Choroid plexus epithelial cell (primary cell): ENCODE results near the gene RSPO4.

Source experiments
- DNase-seq: peaks from one replicate; pipeline ENCODE4 v3.0.0-alpha.2; 2010; ENCODE audit warnings: low read depth
- H3K4me3 ChIP-seq: 2 replicates; pipeline ENCODE4 v1.5.1; 2011; ENCODE audit warnings: low read depth, mild to moderate bottlenecking, control low read depth, low read length, moderate library complexity
- TF ChIP-seq, protein P1 (sequence below): conservative IDR thresholded peaks from 2 replicates; pipeline ENCODE4 v1.5.1; 2011; ENCODE audit warnings: low read depth, mild to moderate bottlenecking, control low read depth, inconsistent platforms, low read length, moderate library complexity

RSPO4 gene

DNA sequence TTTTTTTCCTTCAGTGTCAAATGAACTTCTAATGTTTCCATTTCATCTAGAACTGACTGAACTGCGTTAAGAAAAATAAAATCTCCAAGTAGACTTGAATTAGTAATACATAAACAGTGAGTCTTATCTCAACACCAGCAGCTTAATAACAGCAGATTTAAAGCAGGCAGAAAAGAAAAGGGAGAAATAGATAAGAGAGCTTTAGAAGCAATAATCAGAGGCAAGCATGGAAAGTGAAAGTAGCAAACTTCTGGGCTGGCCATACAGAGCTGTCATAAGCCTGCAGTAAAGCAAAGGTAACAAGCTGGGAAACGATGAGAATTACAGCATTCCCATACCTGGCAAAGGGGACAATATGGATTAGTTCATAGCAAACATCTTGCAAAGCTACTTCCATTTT lies 69.1 kb downstream of the RSPO4 start:
- no peak for DNase-seq
- TF ChIP-seq, protein P1, sequence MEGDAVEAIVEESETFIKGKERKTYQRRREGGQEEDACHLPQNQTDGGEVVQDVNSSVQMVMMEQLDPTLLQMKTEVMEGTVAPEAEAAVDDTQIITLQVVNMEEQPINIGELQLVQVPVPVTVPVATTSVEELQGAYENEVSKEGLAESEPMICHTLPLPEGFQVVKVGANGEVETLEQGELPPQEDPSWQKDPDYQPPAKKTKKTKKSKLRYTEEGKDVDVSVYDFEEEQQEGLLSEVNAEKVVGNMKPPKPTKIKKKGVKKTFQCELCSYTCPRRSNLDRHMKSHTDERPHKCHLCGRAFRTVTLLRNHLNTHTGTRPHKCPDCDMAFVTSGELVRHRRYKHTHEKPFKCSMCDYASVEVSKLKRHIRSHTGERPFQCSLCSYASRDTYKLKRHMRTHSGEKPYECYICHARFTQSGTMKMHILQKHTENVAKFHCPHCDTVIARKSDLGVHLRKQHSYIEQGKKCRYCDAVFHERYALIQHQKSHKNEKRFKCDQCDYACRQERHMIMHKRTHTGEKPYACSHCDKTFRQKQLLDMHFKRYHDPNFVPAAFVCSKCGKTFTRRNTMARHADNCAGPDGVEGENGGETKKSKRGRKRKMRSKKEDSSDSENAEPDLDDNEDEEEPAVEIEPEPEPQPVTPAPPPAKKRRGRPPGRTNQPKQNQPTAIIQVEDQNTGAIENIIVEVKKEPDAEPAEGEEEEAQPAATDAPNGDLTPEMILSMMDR: no peak
- H3K4me3 ChIP-seq: no peak overlapping the region

DNA sequence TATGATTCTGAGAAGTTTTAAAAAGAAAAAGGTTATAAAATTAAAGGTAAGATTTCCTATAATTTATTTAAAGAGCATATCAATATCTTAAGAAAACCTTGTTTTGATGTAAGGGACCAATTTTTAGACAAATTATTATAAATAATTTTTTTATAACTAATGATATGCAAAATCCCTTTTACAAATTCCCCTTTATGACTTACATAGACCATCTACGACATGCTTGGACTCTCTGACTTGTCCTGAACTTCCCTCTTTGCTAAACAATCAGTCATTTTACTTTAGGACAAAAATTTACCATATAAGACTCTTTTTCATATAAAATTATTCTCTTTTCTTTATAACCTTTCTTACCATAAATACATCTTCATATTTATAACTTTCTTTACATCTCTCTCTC lies 70.7 kb downstream of the RSPO4 start:
- no peak overlapping the region for H3K4me3 ChIP-seq
- TF ChIP-seq, protein P1: no peak
- DNase-seq: no peak

DNA sequence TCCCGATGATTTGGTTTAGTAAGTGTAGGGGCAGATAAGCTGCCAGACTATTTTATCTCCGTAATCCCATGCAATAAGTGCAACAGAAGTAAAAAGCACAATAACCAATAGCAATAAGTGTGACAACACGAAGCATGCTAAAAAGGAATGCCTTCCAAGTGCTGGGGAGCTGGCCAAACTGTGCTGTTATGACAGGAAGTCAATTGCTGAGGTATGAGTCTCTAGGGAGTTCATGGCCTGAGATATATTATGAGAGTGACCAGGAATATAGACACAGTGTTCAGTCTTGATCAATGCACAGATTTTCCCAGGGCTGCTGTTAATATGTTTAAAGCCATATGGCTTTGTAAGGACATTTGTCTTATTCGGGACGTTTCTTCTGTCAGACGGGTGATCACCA lies 75.4 kb downstream of the RSPO4 start:
- H3K4me3 ChIP-seq: no peak overlapping the region
- TF ChIP-seq, protein P1: no peak
- DNase-seq: no peak

DNA sequence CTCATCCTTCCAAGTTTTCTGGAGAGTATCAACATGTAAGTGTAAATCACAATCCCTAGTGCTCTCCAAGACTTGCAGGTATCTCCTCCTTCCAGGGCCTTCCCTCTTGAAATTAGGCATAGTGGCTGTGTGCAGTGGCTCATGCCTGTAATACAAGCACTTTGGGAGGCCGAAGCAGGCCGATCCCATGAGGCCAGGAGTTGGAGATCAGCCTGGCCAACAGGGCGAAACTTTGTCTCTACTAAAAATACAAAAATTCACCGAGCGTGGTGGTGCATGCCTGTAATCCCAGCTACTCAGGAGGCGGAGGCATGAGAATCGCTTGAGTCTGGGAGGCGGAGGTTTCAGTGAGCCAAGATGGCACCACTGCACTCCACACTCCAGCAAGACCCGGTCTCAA lies 76.6 kb downstream of the RSPO4 start:
- TF ChIP-seq, protein P1: no peak
- no peak for DNase-seq
- no peak overlapping the region for H3K4me3 ChIP-seq

DNA sequence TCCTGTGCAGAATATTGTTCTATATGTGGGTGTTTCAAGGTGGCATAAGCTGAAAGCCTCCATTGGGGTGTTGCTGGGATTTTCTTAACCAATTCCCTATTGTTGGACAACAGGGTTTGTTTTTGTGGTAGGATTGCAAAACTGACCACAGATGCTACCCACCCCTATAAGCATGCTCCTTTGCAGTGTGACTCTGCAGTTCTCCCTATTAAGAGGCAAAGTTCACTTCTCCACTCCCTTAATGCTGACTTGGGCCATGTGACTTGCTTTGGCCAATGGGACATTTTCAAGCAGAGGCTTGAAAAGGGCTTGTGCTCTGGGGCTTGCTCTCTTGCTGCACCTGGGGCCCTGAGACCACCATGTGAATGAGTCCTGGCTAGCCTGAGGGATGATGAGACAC lies 77.5 kb downstream of the RSPO4 start:
- TF ChIP-seq, protein P1: no peak
- DNase-seq: no peak
- no peak overlapping the region for H3K4me3 ChIP-seq

DNA sequence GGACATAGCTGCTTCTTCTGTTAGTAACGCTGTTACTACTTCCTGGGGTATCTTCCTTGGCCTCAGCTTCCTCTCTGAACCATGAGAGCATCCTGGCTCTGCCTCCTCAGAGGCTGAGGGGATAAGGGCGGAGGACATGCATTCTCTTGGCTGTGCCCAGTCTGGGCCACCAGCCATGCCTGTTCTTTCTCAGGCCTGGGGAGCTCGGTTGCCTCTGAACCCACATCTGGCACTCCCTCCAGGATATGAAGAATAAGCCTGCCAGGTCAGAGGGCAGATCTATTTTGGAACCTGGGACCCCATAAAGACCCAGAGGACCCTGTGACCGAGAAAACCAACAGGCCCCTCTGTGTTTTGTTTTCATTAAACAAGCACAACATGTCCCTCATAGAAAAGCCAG lies 79.3 kb downstream of the RSPO4 start:
- TF ChIP-seq, protein P1: no peak
- H3K4me3 ChIP-seq: no peak overlapping the region
- no peak for DNase-seq

DNA sequence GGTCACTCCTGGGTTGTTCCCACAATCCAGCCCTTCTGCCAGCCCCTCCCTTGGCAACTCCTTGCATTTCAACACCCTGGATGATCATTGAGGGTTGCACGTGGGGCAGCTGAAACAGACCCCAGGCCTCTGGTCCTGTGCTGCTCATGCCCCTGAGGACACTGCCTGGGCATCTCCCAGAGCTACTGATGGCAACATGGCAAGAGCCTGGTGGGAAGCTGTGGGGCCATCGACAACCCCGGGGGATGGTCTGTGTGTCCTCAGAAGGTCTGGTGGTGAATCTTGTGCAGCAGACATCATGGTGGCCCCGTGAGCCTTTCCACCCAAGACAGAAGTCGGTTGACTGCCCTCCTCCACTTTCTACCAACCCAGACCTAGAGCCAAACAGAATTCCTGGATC lies 81.0 kb downstream of the RSPO4 start:
- H3K4me3 ChIP-seq: no peak overlapping the region
- TF ChIP-seq, protein P1: no peak
- no peak for DNase-seq
